Peyer's patch (tissue), 4 donors: Measurements from ENCODE around the gene PLA2G2F.

Experiments
- POLR2A ChIP-seq, 2 donors: fragments of 450-650 bp; IDR thresholded peaks; one replicate each; pipeline ENCODE4 v1.5.1; 2017; ENCODE audit warnings: antibody characterized with exemption in 2 of 2, mild to moderate bottlenecking in 2 of 2, moderate library complexity in 2 of 2
- TF ChIP-seq, protein P1 (sequence below), 6 experiments: fragments of 450-650 bp in 4 of 6; fragments of 200-600 bp in 2 of 6; sonication (generic) in 1 of 6; IDR thresholded peaks; one replicate each; pipeline ENCODE4 v1.5.1; 2017 to 2019; ENCODE audit warnings: antibody characterized with exemption in 6 of 6, mild to moderate bottlenecking in 3 of 6, moderate library complexity in 1 of 6

DNA sequence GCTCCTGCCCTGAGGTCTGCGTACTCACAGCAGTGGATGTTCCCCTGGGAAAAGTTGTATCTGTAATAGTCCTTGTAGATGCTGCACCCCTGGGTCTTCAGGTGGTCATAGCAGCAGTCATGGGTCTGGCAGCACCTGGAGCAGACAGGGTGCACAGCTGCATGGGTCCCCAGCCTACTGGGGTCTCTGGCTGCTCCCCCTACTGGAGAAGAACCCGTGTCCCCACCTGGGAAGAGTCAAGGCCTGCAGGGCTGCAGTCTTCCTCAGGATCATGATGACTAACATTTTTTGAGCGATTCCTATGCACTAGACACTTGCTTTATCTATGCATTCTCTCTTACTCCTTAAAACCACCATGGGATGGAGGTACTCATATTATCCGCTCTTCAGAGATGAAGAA, 23.6 kb upstream of the PLA2G2F start:
- TF ChIP-seq, protein P1, sequence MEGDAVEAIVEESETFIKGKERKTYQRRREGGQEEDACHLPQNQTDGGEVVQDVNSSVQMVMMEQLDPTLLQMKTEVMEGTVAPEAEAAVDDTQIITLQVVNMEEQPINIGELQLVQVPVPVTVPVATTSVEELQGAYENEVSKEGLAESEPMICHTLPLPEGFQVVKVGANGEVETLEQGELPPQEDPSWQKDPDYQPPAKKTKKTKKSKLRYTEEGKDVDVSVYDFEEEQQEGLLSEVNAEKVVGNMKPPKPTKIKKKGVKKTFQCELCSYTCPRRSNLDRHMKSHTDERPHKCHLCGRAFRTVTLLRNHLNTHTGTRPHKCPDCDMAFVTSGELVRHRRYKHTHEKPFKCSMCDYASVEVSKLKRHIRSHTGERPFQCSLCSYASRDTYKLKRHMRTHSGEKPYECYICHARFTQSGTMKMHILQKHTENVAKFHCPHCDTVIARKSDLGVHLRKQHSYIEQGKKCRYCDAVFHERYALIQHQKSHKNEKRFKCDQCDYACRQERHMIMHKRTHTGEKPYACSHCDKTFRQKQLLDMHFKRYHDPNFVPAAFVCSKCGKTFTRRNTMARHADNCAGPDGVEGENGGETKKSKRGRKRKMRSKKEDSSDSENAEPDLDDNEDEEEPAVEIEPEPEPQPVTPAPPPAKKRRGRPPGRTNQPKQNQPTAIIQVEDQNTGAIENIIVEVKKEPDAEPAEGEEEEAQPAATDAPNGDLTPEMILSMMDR (IDR thresholded peaks at IDR 0.05) = no peak
- TF ChIP-seq POLR2A (IDR thresholded peaks at IDR 0.05) = no peak
